Measurements from ENCODE around the gene ECE2.
"Not testable (repeated sequence)": the region's sequence is repeated elsewhere in the genome, so short reads cannot be mapped to it uniquely, and the experiment has no call there.

Gene ECE2

GRCh38 chr3:184336547-184337398 lies 61.0 kb downstream of the ECE2 start:
- no peak for DNase-seq (ENCODE audit: low read depth in 3 of 3)

DNA sequence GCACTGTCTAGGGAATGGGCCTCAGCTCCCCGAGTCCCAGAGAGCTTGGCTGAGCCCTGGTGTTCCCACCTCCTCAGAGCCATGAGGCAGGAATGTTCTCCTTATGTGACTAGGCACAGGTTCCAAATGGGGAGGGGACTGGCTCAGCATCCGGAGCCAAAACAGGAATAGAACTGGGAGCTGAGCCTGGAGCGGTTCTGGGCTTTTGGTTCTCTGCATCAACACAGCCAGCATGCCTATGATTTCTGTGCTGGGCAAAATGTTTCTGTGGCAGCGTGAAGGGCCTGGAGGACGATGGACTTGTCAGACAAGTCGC lies 61.5 kb downstream of the ECE2 start, which contains the start of gene FAM131A:
Gene FAM131A (plus strand): TSS at position 202 of the 316 bp plus-strand sequence. CDS start 31 bp downstream, at position 233.
- no peak for DNase-seq (ENCODE audit: low read depth in 3 of 3)

DNA sequence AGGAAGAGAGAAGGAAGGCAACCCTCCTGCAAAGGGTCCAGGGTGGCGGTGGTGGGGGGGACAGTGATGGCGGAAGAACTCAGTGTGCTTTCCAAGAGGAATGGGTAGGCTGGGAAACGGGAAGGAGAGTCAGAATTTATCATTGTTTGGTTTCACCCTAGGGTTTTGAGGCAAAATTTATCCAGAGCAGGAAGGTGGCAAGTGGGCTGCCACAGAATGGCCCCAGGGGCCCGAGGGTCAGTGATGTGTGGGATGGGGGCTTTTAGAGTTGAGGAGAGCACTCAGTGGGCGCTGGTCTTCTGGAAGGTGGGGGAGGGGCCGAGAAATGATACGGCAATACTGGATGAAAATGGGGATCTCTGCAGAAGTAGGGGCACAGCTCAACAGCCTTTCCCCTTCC lies 62.2 kb downstream of the ECE2 start:
- no peak for DNase-seq (ENCODE audit: low read depth in 3 of 3)

DNA sequence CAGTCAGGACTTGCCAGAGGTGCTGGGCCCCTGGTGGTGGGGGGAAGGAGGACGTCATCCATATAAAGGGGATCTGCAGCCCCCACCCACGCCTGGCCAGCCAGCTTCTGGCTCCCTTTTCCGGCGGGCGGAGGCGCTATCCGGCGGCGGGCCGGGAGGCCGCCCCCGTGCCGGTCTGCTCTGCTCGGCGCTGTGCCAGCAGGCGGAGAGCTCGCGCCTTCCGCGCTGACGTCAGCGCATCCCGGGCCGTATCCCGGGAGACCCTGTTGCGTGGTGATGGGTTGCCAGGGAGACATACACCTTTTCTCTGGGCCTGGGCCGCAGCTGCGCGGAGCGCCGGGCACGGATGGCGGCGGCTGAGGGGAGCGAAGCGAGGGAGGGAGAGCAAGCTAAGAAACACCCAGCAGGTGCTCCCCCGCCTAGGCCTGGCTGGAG lies 62.7 kb downstream of the ECE2 start:
- no peak for DNase-seq (ENCODE audit: low read depth in 3 of 3)

DNA sequence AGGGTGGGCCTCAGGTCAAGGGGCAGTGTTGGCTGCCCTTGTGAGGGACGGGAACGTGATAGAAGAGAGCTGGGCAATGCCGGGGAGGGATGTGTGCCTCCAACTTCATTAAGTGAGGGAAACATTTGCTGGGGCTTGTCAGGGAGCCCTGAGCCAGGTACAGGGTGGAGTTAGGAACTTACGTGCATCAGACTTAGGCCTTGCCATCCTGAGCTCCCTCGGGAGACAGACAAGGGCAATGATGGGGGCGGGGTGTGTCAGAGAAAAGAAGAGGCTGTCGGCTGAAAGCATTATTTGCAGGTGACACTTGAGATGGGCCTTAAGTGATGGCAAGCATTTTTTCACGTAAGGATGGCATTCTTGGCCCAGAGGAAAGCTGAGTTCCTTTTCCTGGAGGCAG lies 63.2 kb downstream of the ECE2 start:
- DNase-seq (ENCODE audit: low read depth in 3 of 3) = no peak

GRCh38 chr3:184339451-184340135 lies 63.8 kb downstream of the ECE2 start:
- DNase-seq (ENCODE audit: low read depth in 3 of 3) = not testable (repeated sequence)

DNA sequence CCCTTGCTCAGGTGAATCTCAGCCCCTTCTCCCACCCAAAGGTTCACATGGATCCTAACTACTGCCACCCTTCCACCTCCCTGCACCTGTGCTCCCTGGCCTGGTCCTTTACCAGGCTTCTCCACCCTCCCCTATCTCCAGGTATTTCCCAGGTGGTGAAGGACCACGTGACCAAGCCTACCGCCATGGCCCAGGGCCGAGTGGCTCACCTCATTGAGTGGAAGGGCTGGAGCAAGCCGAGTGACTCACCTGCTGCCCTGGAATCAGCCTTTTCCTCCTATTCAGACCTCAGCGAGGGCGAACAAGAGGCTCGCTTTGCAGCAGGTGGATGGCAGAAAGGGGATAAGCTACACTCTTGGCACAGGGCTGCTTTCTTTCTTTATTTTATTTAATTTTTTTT lies 66.1 kb downstream of the ECE2 start:
- no peak for DNase-seq (ENCODE audit: low read depth in 3 of 3)

All from stimulated activated CD4-positive, alpha-beta T cell treated with anti-CD3 and anti-CD28 coated beads, TNF-alpha, amount 100 ng/mL, for 48 hours (primary cell).